Dedifferentiated amniotic fluid mesenchymal stem cell (primary cell): Measurements from ENCODE around the gene SPRR3.

Experiments used
- DNase-seq: peaks from one replicate; pipeline ENCODE4 v3.0.0-alpha.2; 2016; ENCODE audit errors: extremely low spot score

Gene SPRR3, protein sequence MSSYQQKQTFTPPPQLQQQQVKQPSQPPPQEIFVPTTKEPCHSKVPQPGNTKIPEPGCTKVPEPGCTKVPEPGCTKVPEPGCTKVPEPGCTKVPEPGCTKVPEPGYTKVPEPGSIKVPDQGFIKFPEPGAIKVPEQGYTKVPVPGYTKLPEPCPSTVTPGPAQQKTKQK

DNA sequence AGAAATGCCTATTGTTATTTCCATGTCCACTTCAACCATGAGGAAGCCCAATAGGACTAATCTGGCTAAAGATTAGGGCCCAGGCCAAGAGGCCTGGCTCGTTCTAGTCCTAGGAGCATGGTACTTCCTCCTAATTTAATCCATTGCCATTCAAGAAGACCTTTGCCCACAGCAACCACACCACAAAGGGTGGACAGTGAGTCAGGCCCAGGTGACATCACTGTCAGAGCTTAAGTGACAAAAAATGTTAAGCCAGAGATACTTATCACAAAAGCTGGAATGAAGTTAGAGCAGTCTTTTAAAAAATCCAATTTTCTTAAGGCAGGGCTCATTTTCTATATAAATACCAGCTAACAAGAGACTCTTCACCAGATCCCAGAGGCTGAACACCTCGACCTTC lies at the start of gene SPRR3:
TSS of gene SPRR3 (plus strand) at position 368 of the 400 bp plus-strand sequence. CDS start 1,272 bp downstream, outside the sequence.
- no peak for DNase-seq

DNA sequence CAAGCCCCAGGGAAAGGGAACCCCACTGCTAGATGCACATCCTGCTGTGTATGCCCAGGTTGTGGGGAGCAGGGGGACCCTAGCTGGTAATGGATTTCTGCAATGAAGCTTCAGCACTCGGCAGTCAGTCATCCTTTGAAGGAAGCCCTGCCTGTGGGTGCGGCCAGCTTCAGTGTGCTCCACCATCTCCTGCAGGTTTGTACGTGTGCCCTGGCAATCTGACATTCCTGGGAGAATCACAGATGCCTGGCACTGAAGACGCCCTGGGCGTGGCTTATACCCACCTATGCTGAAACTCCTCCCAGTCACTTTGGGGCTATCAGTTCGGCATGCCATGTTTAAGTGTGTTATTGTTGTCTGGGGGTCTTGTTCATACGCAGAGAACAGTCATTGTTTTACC lies 47.8 kb upstream of the SPRR3 start:
- DNase-seq, result no peak

DNA sequence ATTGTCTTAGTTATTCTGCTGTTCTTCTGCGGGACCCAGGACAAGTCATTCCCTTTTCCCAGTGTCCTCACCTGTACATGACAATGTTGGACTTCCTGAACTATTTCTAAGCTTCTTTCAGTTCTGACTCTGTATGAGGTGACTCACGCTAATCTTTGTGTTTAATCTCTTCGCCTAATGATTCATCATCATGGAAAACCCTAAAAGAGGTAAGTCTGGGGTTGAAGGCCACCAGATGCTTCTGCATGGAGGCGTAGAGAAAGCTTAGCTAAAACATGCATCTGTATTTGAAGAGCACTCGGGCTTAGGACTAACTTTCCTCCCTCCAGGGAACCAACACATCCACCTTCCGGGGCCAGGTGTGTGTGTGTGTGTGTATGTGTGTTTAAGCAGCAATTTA lies 47.1 kb upstream of the SPRR3 start:
- no peak for DNase-seq

DNA sequence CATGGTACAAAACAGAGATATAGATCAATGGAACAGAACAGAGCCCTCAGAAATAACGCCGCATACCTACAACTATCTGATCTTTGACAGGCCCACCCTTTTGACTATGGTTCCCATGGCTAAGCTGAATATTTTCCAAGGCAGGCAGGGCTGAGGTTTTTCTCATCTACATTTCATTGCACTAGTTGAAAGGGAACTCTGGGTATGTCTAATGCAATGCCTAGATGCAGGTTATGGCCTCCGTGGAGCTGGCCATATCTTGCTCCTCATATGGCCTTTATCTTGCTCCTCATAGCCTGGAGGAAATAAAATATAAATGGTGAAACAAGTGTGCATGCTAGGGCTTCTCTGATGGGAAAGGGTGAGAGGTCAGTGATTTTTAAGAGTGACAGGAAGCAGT lies 44.0 kb upstream of the SPRR3 start:
- DNase-seq, result no peak

DNA sequence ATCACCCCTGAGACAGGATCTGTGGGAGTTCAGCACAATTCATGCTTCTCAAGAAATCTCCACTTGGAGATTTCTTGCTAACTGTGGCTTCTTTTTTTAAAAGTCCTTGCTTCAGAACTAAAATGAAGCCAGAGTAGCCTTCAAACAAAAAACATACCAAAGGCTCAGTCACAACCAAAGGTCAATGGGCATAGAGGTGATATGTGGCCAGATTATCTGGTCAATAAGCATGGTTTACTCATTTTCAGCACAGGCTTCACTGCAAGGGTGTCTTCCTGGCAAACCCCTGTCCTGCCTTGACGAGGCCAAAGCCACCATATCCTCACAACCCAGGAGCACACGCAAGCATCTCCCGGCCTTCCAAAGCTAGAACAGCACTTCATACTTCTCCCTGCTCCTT lies 42.3 kb upstream of the SPRR3 start:
- no peak for DNase-seq

DNA sequence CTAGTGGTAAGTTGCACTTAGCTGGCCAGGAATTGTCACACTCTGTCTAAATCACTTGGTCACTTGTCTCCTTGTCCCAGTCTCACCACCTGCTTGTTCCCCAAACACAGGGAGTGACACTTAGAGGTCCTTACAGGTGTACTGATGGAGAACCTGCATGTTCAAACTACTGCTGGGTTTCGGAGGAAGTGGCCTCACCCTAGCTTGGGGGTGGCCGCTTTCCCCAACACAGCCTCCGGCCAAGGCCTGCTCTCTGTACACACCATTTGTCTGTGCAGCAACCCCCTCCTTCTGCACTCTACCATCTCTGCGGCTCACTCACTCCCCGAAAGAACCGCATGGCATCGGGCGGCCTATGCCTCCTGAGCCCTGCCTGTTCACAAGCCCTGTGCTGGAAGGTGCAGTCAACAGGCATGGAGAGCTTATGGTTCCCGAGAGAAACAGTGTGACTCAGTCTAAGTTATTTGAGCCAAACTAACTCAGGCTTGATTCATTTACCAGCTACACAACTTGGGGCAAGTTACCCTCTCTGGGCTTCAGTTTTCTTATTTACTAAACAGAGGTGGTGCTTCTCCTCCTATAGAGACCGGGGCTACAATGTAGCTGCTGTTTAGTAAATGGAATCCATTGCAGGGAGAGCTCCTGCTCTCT lies 41.6 kb upstream of the SPRR3 start:
- DNase-seq, result no peak

DNA sequence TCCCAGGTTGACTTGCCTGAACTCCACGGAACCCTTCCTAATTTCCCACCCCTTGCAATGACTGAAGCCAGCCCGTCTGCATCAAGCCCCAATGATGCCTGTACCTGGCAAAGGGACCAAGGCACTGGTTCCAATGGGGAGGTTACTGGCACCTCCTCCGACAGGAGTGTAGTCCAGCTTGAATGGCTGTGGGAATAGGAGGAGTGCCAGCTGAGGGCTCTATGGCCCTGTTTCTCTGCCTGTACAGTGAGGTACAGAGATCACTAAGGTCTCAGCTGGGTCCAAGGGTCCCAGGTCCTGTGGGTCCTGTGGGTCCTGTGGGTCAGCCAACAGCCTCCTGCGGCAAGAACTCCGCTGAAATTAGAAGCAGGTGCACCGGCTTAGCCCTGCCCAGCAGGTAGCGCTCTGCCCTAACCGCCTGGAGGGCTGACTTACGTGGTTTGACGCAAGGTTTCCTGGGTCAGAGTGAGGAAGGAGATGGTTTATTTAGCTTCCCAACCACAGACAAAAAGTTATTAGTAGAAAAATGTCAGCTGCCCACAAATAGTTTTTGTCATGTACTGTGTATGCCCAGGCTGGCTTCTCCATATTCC lies 41.0 kb upstream of the SPRR3 start:
- no peak for DNase-seq

DNA sequence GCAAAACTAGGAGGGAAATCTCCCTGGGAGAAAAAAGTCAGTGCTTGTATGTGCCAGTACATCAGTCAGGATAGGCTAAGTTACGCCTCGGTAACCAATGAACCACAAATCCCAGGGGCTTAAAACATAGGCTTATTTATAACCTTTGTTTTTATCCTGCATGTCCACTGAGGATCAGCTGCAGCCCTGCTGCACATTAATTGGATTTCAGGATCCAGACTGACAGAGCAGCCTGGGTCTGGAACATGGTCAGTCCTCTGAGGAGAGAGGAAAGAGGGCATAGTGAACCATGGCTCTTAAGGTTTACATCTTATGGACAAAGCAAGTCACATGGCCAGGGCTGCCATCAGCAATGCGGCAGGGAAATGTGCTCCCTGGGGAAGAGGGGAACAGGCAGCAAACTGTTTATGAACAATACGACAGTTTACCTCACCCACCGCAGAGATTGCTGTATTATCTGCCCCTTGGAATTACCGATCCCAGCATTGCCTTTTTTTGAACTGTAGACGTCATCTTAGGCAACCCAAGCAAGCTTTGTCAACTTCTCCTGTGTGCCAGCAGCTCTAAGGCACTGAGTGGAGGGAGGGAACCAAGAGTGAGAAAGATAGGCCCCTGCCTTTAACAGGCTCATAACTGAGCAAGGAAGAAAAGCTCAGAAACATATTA lies 40.2 kb upstream of the SPRR3 start:
- DNase-seq, result no peak

DNA sequence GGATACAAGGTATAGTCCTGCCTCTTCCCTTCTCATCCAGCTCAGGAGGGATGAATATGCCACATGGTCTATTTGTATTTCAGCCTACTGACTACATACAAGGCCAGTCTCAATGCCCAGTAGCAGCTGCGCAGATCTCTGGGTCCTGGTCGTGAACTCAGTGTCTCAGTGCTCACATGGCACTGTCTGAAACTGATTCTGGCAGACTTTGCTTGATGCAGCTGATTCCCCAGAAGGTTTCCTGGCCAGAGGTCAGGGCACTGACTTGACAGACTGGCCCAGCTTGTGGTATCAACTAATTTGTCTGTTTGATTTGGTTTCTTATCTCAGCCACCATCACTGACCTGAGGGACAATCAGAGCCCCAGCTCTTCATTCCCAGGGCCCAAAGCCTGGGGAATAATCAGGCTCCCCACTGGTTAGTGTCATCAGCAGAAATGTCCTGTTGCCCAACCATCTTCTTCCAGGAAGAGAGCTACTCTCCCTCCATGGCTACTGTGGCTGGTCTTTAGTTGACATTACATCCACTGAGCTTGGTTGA lies 38.6 kb upstream of the SPRR3 start:
- DNase-seq, result no peak

DNA sequence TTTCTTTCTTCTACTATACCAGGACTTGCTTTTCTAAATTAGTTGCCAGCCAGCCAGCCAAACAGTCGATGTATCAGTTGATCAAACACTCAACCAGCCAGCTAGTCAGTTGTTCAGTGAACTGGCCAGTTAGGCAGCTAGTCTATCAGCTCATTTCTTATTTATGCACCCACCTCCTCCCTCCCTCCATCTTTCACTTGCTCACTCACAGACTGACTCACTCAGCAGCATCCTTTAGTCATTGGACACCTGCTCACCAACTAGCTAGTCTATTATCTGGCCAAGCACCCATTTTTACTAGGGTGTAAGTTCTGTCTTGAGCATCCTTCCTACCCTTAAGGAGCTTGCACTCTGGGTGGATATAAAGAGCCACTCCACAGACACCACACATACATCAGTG lies 37.0 kb upstream of the SPRR3 start:
- DNase-seq, result no peak

DNA sequence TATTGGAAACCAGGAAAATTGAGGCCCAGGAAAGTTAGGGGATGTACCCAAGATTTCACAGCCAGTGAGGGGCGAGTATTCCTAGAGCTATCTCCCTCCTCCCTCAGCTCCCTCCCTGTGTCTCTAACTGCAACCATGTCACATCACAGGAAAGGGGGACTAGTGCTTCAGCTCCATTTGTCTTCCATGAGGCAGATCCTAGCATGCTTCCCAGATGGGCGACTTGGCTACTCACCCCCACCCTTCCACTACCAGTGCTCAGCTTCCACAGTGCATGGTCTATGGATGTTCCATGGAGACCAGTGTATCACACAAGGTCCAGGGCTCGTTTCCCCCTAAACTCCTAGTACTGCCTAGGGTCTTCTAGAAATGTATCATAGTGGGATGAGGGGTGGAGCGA lies 35.7 kb upstream of the SPRR3 start:
- no peak for DNase-seq

DNA sequence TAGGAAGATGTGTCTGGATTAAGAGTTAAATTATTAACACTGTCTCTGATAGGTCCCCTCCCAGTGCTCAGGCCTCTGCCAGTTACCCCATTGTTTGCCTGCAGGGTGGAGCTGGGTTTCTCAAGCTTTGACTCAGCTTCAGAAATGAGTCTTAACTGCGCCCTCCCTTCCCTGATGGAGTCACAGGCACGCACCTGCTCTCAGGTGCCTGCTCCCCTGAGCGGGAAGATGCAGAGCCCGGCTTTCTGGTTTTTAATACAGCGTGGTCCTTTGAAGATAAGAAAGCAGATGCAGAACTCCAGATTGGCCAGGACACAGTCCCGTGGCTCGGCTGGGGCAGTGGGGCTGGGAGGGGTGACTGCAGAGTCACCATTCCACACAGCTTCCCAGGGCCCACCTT lies 34.3 kb upstream of the SPRR3 start:
- DNase-seq, result no peak

DNA sequence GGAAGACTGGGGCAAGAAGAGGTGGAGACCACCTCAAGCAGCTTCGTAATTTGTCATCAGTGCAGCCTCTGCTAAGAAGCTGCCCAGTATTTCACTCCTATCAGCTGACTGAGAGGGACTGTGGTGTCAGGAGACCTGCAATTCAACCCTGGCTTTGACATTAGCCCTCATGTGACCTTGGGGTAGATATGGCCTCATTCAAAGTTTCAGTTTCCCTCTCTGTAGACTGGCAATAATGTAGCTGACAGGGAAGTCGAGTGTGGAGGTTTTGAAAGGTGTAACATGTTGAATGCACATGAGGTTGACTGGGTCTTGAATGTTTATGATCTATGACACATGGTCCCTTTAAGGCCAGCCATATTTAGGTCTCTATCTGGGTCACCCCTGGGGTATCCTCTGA lies 33.3 kb upstream of the SPRR3 start:
- DNase-seq, result no peak

DNA sequence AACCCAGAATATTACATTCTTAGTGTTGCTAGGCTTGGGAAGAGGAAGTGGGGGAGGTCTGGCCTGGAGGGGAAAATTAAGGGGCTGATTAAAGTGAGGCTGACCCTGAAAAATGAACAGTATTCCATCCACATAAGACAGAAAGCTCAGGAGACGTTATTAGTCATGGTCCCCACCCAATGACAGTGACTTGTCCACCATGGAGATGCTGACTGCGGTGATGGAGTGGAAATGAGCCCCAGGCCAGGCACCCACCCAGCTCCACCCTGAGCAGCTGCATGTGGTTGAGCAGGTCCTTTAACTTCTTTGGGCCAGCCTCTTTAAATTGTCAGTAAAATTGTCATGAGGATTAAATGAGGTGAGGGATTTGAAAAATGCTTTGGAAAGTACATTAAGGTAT lies 32.5 kb upstream of the SPRR3 start:
- DNase-seq, result no peak

DNA sequence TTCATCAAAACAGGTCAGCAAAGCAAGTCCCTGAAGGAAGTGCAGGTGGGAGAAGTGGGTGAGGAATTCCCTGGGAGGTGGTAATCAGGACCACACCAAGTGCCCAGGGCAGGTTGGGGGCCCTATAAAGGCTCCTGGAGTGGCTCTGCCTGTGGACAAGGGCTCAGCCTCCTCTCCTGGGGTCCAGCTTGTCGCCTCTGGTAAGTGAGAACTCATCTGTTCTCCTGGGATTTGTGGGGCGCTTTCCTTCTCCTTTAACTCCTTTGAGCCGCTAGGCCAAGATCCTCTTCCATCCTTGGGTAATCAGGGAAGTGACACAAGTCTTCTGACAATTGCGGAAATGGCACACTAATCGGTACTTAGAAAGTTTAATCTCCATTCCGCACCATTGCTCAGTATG lies 31.1 kb upstream of the SPRR3 start, which contains the start of gene SPRR4:
TSS of gene SPRR4 (plus strand) at position 154 of the 400 bp plus-strand sequence. CDS start 1,243 bp downstream, outside the sequence.
- no peak for DNase-seq

DNA sequence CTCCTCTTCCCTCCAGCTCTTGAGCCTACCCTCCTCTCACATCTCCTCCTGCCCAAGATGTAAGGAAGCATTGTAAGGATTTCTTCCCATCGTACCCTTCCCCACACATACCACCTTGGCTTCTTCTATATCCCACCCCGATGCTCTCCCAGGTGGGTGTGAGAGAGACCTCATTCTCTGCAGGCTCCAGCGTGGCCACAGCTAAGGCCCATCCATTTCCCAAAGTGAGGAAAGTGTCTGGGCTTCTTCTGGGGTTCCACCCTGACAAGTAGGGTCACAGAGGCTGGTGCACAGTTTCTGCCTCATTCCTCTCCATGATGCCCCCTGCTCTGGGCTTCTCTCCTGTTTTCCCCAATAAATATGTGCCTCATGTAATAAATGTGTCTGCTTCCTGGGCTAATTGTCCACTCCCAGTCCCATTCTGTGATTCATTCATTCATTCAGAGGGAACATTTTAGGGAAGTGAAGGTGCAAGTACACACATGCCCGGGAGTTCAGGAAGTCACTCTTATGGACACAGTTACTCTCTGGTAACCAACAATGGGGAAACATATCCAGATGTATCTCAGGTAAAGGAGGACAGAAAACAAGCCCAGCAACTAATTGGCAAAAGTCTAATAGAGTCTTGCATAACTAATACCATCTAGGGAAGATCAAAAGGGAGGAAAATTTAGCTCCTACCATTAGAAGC lies 29.2 kb upstream of the SPRR3 start:
- DNase-seq, result no peak

DNA sequence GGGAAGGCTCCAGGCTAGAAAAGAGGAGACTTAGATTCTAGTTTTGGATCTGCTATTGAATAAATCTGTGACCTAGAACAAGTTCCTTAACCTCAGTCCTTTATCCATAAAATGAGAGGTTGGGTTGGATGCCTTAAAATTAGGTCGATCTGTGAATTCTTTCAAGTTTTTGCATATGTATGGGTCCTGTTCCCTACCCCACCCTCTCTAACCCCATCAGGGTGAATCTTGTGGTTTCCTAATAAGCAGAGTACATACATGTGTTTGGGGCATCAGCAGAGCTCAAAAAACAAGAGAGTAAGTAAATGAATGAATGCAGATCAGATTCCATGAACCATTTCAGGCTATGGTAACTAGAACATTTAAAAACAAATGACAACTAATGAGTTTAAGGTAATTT lies 24.9 kb upstream of the SPRR3 start:
- DNase-seq, result no peak

DNA sequence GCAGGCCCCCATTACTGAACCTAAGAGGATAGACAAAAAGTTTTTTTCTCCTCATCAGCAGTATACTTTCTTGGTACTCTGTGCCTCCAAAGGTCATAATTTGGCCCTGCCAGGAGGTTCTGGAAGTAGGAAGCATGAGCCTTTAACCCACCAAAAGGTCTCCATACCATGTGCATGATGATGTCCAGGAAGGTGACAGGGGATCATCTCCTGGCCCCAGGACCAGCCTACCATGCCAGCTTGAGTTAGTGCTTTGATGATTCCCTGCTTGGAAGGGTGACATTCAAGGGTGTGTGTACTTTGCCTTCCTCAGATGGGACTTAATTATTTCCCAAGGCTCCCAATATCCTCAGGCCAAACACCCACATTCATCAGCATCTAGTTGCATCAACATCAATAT lies 23.9 kb upstream of the SPRR3 start:
- no peak for DNase-seq

DNA sequence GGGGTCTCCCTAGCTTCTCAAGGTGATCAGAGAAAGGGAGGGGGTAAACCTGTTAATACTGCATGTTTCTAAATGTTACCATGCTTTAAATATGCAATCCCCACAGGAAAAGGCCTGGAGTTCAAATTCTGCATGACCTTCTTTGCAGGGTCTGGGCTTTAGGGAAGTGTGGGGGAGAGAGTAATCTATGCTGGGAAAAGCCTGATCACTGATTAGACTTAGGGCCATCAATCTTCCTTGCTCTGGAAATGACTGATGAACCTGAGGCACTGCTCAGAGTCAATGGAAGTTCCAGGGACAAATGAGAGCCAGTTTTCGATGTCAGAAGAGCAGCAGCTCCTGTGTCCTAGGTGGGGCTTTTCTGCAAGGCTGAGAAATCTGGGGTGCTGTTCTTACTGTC lies 20.9 kb upstream of the SPRR3 start:
- DNase-seq, result no peak

DNA sequence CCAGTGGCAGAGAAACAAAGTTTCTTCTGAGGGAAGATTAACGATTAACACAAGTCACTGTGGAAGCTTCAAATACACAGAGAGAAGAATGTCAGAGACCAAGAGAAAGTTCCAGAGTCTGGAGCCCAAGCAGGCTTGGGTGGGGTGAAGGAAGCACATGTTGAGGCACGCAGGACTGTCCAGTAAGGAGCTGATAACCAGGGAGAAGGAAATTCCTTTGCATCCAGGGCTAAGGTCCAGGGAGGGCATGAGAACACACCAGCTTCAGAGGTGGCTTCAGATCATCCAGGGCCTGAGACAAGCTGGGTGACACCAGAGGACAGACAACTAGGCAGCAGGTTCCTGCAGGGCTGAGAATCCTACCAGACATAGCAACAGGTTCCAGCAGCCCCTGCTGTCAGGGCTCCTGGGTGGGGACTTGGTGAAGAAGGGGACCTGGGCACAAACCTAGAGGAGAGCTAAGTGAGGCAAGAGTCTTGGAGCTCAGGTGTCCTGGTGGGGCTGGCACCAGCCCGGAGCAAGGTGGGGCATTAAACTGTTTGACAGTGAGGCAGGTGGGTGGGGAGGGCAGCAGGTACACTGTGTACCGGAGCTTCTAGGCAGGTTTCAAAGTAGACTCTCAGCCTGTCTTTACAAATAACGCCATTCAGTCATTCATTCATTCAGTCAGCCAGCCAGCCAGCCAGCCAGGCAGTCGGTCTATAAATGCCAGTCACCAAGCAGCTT lies 20.2 kb upstream of the SPRR3 start:
- DNase-seq, result no peak

DNA sequence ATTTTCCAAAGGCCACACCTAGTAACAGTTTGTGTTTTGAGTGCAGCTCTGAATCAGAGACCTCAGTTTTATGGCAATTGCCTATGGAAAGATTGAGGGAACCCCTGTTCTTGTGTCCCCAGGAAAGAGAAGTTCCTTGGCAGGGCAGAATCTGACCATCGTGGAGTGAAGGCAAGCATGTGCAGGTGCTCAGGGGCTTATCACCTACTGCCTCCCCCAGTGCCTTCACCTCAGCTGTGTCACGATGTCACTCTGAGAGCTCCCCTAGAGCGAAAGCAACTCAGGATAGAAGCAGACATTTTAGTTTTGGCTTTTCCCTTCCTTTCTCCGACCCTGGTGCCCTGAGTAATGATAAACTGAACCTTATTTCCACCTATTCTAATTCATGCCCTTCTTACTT lies 19.5 kb upstream of the SPRR3 start:
- no peak for DNase-seq
